Lower leg skin (tissue), 4 donors: Measurements from ENCODE around the gene KLF7. TPM values are rescaled to one million over a fixed set of nuclear protein-coding genes. Genes with fewer than 3 reads are reported as not detected.

Experiments used
- DNase-seq, 2 donors: peaks; one replicate each; pipeline ENCODE4 v3.0.0-alpha.2; 2019; ENCODE audit warnings: low spot score in 2 of 2
- H3K4me3 ChIP-seq: fragments of 200-600 bp; sonication (generic); 2 replicates; pipeline ENCODE4 v1.5.1; 2017; ENCODE audit warnings: mild to moderate bottlenecking, low read depth; ENCODE audit not compliant: poor library complexity, severe bottlenecking
- POLR2A ChIP-seq, 2 donors: fragments of 450-650 bp; IDR thresholded peaks; one replicate each; pipeline ENCODE4 v1.6.1; 2016 to 2017; ENCODE audit warnings: antibody characterized with exemption in 2 of 2, mild to moderate bottlenecking in 1 of 2, moderate library complexity in 1 of 2
- WGBS, 2 donors: methylation state at CpG; one replicate each; pipeline ENCODE4 v1.1.5; 2018; 5-methylcytosine and 5-hydroxymethylcytosine counted together
- intact Hi-C: fragments of 100-400 bp; cut with DNase I; formaldehyde crosslinking; loops from one replicate; pipeline ENCODE4 v1.15.0; 2023; ENCODE audit warnings: low total_unique reads
- total RNA-seq, 4 donors: library from RNA; depleted of rRNA; stranded (reverse); fragments of >200 nt; gene quantifications; one replicate each; pipeline ENCODE4 v1.1.0, GENCODE V29; 2016
- TF ChIP-seq, protein P1 (sequence below), 3 donors: fragments of 450-650 bp; IDR thresholded peaks; one replicate each; pipeline ENCODE4 v1.5.1; 2016; ENCODE audit warnings: antibody characterized with exemption in 3 of 3, mild to moderate bottlenecking in 3 of 3, moderate library complexity in 2 of 3

Gene KLF7
- total RNA-seq, 4 donors from 2014 or later, result 10.7 to 26.4 (median 13.5) TPM

DNA sequence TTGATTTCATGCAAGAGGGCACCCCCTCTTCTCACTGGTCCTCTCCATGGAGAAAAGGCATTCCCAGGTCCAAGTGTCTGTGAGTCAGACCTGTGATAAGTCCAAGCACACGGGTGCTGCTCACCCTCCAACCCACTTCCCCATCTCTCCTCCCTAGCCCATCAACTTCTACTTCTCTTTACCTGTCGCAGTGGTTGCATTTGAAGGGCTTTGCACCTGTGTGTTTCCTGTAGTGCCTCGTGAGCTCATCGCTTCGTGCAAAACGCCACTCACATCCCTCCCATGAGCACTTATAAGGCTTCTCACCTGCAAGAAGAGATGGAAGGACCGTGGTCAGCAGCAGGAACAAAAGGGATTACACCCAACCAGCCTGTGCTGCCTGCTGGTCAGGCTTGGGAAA lies 77.5 kb downstream of the KLF7 start:
- no peak for TF ChIP-seq POLR2A (IDR thresholded peaks at IDR 0.05)
- TF ChIP-seq, protein P1, sequence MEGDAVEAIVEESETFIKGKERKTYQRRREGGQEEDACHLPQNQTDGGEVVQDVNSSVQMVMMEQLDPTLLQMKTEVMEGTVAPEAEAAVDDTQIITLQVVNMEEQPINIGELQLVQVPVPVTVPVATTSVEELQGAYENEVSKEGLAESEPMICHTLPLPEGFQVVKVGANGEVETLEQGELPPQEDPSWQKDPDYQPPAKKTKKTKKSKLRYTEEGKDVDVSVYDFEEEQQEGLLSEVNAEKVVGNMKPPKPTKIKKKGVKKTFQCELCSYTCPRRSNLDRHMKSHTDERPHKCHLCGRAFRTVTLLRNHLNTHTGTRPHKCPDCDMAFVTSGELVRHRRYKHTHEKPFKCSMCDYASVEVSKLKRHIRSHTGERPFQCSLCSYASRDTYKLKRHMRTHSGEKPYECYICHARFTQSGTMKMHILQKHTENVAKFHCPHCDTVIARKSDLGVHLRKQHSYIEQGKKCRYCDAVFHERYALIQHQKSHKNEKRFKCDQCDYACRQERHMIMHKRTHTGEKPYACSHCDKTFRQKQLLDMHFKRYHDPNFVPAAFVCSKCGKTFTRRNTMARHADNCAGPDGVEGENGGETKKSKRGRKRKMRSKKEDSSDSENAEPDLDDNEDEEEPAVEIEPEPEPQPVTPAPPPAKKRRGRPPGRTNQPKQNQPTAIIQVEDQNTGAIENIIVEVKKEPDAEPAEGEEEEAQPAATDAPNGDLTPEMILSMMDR (IDR thresholded peaks at IDR 0.05), result no peak
- no peak for DNase-seq
- WGBS, 2 donors, result 88 to 89% methylated on average over 7 of the region's 7 CpGs
- no peak overlapping the region for H3K4me3 ChIP-seq
- intact Hi-C loops, result no loop called here

DNA sequence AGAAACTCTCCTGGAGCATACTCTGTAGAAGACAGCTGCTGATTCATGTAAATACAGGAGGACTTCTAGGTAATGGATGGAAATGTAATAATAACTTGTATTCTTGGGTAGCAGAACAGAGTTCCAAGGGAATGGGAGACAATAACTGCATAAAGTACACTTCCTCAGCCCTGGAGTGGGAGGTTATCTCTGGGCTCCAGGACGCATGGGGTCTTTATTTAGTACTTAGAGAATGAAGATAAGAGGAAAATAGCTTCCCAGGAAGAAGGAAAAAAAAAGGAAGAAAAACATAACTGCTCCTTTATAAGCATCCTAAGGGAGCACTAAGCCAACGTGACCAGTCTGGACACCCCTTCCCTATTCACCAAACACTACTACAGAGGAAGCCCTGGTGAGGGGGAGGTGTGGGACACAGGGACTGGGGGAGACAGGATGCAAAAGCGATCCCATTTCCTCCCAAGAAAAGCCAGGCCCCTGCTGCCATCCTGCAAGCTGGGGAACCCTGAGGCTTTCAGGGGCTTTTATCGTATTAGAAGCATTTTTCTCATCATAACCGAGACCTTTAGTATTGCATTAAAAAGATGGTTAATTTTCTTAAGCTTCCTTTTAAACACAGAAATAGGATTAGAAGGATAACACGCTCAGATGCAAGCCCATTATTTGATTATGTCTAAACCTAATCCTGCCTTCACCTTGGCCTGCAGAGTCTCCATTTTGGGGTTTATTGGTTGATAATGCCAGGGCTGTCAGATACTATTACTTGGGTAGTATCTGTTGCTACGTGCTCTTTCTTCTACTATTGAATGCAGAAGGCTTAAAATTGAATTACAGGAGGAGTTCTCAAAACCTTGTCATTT lies 78.5 kb downstream of the KLF7 start:
- intact Hi-C loops, result no loop called here
- TF ChIP-seq POLR2A (IDR thresholded peaks at IDR 0.05), result no peak
- TF ChIP-seq, protein P1 (IDR thresholded peaks at IDR 0.05), result no peak
- WGBS, 2 donors, result 89 to 92% methylated on average over 7 of the region's 7 CpGs
- H3K4me3 ChIP-seq, result no peak overlapping the region
- no peak for DNase-seq

DNA sequence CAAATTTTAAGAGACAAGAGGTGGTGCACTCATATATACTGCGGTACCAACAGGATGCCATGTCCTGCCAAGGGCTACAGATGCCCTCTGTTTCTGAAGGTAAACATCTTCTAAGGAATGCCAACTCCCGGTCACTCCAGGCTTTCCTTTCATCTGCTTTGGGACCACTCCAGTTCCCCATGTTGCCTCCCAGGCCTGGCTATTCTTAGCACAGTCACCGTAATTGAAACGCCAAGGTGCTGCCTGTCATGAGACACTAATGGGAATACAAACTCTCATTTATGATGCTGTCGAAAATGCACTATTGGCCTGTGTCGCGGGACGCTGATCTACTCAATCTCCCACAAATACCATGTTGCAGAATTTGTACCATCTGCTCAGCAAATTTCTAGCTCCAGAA lies 79.6 kb downstream of the KLF7 start:
- intact Hi-C loops, result no loop called here
- no peak for TF ChIP-seq POLR2A (IDR thresholded peaks at IDR 0.05)
- TF ChIP-seq, protein P1 (IDR thresholded peaks at IDR 0.05), result no peak
- H3K4me3 ChIP-seq, result no peak overlapping the region
- WGBS, 2 donors, result 77 to 86% methylated on average over 8 of the region's 8 CpGs
- no peak for DNase-seq

DNA sequence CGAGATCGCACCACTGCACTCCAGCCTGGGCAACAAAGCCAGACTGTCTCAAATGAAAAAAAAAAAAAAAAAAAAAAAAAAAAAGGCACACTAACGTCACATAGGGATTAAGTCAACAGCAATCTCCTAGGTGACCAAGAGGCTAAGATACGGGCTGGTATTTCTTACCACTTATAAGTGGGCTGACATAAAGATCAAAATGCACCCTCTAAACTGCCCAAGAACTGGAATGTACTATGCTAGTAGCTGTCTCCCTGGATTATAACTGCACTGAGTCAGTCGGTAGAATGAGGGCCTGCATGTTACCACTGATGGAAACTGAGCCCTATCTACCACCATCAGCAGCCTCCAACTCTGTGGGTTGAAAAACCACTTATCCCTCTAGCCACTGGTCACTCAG lies 80.6 kb downstream of the KLF7 start:
- DNase-seq, result no peak
- H3K4me3 ChIP-seq, result no peak overlapping the region
- TF ChIP-seq, protein P1 (IDR thresholded peaks at IDR 0.05), result no peak
- no peak for TF ChIP-seq POLR2A (IDR thresholded peaks at IDR 0.05)
- WGBS, 2 donors, result 92 to 95% methylated on average over 5 of the region's 5 CpGs
- intact Hi-C loops, result no loop called here

DNA sequence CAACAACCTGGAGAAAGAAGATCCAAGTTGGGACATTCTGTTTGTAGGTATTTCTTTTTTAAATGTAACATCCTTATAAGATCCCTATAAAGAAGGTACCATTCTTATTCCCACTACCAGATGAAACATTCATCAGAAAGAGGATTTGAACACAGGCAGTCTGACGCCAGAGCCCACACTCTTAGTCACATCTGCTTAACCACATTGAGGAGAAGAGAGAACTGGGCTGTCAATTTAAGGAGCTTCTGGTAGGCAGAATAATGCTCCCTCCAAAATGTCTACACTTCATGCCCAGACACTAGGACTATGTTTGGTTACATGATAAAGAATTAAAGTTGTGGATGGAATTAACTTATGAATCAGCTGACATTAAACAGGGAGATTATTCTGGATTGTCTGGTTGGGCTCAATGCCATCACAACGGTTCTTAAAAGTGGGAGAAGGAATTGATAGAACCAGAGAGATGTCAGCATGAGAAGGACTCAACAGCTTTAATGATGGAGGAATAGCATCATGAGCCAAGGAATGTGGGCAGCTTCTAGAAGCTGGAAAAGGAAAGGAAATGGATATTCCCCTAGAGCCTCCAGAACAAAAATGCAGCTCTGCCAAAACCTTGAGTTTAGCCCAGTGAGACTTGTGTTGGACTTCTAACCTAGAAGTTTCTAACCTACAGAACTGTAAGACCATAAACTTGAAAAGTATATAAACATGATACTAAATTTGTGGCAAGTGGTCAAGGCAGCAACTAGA lies 82.2 kb downstream of the KLF7 start:
- intact Hi-C loops, result no loop called here
- 70 to 82% methylated on average over 2 of the region's 2 CpGs for WGBS, 2 donors
- no peak for TF ChIP-seq POLR2A (IDR thresholded peaks at IDR 0.05)
- DNase-seq, result no peak
- H3K4me3 ChIP-seq, result no peak overlapping the region

DNA sequence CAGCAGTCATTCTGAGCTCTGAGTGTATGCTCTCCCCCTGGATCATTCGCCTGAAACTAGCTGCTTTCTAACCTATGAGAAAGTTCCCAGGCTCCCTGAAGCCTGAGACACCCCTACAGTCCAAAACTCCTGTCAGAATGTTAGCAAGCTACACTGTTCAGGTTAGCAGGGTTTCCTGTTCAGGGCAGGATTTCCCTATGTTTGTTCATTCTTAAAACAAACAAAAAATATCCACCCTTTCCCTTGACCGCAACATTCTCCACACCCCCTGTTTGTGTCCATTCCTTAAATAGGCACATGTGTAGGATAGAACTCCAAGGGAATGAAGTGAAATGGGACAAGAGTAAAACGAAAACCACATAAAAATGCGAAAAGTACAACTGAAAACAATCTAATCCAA lies 83.1 kb downstream of the KLF7 start:
- no peak for DNase-seq
- TF ChIP-seq, protein P1 (IDR thresholded peaks at IDR 0.05), result no peak
- no peak for TF ChIP-seq POLR2A (IDR thresholded peaks at IDR 0.05)
- H3K4me3 ChIP-seq, result no peak overlapping the region
- 84 to 85% methylated on average over 4 of the region's 4 CpGs for WGBS, 2 donors
- intact Hi-C loops, result no loop called here
